Breast epithelium (tissue), 3 donors: Measurements from ENCODE around the gene ZGPAT.

Source experiments
- POLR2A ChIP-seq: fragments of 450-650 bp; IDR thresholded peaks from one replicate; pipeline ENCODE4 v1.6.1; 2016; ENCODE audit warnings: antibody characterized with exemption, mild to moderate bottlenecking, moderate library complexity
- TF ChIP-seq, protein P1 (sequence below), 3 donors: fragments of 450-650 bp; IDR thresholded peaks; one replicate each; pipeline ENCODE4 v1.5.1; 2016 to 2017; ENCODE audit warnings: antibody characterized with exemption in 3 of 3, mild to moderate bottlenecking in 3 of 3, moderate library complexity in 3 of 3

DNA sequence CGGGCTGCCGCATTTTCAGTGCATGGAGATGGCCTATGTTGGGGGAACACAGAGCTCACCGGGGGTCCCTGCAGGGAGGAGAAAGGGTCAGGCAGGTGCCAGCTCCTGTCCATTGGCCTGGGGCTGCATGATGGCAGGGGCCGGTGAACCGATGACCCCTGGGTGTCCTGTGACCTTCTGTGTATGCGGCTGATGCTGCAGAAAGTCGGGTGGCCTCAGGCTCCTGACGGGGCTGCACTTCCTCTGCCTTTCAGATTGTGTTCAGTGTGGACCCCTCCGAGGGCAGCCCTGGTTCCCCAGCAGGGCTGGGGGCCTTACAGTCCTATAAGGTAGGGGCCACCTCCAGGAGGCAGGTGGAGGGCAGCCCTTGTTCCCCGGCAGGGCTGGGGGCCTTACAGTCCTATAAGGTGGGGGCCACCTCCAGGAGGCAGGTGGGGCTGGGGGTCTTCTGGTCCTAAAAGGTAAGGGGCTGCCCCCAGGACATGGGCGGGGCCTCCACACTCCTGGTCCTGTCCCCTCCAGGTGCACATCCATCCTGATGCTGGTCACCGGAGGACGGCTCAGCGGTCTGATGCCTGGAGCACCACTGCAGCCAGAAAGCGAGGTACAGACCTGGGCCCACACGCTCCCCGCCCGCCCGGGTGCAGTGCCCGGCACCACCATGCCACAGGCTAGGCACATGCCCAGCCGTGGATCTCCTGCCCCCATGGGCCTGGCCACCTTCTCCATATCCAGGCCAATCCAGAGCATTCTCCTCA, 22.4 kb upstream of the ZGPAT start:
- no peak for TF ChIP-seq POLR2A
- TF ChIP-seq, protein P1, sequence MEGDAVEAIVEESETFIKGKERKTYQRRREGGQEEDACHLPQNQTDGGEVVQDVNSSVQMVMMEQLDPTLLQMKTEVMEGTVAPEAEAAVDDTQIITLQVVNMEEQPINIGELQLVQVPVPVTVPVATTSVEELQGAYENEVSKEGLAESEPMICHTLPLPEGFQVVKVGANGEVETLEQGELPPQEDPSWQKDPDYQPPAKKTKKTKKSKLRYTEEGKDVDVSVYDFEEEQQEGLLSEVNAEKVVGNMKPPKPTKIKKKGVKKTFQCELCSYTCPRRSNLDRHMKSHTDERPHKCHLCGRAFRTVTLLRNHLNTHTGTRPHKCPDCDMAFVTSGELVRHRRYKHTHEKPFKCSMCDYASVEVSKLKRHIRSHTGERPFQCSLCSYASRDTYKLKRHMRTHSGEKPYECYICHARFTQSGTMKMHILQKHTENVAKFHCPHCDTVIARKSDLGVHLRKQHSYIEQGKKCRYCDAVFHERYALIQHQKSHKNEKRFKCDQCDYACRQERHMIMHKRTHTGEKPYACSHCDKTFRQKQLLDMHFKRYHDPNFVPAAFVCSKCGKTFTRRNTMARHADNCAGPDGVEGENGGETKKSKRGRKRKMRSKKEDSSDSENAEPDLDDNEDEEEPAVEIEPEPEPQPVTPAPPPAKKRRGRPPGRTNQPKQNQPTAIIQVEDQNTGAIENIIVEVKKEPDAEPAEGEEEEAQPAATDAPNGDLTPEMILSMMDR (IDR thresholded peaks at IDR 0.05): no peak
